NCI-H1417 treated with DMSO at 0.1 percent for 48 hours (cell line): ENCODE data around the gene APH1B.

ENCODE experiments used
- DNase-seq: peaks from one replicate; lab custom pipeline; 2025; lab: John Stamatoyannopoulos, UW

APH1B gene

DNA sequence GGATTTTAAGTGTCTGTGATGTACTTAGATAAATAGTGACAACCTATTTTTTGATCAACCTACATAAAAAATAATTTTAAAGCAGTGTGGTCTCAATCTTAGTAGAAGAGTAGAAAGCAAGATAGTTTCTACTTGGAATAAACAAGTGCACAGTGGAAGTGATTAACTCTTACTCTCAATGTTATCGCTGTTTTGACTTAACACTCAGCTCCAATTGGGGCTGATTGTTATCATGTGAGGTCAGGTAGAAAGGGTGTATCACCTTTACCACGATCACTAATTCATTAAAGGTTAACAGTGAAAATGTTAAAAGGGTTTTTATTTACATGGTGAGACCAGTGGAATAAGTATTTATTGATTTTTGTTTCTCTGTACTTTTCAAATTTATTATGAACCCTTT is 22.4 kb upstream of the APH1B start:
- DNase-seq = no peak

DNA sequence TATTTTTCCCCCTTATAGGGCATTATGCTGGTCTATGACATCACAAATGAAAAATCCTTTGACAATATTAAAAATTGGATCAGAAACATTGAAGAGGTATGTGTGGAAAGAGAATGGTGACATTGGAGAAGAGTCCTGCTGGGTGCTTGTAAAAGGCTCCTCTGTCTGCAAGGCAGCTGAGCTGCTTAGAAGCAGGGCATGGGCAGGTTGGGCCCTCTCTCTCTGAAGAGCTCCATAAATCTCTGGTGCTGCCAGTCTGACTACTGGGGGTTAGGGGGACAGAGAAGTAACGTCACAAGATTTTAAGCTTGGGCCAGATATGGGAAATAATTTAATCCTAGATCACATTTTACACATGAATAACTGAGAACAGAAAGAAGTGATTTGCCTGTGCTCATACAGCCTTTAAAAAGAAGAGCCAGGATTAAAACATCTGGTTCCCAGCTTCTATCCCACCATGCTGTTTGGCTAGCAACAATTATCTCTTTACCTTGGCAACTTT is 21.9 kb upstream of the APH1B start:
- DNase-seq = no peak

DNA sequence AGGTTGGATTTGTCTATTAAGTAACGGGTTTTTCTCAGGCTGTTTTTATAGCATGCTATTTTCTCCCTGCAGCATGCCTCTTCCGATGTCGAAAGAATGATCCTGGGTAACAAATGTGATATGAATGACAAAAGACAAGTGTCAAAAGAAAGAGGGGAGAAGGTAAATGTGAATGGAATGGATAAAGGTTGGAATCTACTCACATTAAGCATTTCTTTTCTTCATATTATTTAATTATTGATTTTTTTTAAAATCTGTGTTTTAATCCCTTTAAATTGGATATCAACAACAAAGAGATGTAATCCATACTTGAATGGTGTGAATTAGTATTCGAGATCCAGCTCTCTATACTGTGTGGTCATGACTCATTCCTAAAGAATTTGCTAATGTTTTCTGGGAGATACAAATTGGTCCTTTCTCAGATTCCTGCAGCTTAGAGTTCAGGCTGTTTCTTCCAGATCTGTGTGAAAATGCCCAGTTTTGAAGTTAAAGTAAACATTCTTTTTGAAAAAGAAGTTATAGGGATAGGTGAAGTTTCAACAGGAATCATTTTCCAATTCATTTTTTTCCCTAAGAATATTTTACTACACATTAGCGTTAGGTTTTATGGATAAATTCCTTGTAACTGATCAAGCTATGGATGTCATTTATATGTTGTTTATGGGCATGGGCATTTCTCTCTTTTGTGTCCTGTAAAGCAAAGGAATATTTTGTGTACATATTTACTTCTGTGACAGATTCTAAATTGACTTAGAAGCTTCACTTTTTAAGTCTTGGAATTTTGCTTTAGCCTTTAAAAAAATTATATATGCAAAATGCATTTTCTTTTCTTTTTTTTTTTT is 20.8 kb upstream of the APH1B start:
- no peak for DNase-seq

DNA sequence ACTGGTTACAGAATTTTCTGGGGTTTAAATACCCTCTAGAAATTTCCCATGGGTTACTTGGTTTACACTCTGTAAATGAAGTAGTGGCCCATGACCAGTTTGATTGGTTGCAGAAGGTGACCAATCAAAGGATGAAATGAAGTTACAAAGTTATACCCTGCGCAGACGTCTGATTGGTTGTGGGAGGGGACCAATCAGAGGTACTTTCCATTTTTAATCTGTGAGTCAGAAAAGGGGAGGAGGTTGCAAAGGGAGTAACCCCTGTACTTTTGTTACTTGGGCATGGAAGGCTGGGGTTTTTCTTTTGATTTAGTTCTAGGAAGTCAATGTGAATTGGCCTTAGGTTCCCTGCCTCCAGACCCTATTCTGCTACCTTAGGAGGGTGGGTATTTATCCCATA is 18.7 kb upstream of the APH1B start:
- DNase-seq = no peak

DNA sequence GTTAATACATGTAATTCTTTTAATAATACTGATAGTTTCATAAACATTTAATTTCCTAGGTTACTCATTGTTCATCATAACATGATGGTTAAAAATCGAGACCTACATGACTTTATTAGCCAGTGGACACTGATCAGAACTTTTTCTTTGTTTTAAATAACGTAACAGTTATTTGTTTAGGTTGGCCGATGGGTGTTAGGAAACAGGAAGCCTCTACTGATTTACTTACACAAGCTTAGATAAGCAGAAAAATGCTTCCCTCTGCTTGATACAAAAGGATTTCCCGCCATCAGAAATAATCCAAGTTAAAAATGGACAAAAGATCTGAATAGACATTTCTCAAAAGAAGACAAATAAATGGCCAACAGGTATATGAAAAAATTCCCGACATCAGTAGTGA is 16.6 kb upstream of the APH1B start:
- DNase-seq = no peak

DNA sequence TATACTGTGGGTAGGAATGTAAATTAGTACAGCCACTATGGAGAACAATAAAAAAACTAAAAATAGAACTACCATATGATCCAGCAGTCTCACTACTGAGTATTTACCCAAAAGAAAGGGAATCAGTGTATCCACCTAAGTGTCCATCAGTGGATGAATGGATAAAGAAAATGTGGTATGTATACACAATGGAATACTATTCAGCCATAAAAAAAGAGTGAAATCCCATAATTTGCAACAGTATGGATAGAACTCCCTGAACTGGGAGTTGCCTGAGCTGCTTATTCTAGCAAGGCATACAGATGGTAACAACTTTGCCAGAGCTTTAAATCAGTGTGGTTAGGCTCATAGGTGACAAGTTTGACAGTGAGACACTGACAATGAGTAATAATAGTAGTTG is 16.1 kb upstream of the APH1B start:
- no peak for DNase-seq

DNA sequence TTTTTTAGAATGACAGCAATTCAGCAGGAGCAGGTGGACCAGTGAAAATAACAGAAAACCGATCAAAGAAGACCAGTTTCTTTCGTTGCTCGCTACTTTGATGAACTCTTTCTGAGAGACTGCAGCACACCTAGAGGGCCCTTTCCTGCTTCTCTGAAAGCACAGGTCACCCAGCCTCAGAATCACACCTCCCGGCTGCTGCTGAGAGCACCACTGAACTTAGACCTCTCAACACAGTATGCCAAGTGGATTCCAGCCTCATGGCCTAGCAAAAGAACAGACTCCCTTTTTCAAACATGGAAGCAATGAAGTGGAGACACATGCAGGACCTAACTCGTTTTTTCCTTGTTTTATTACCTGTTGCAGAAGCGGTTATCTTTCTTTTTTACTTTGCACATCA is 13.9 kb upstream of the APH1B start:
- no peak for DNase-seq

DNA sequence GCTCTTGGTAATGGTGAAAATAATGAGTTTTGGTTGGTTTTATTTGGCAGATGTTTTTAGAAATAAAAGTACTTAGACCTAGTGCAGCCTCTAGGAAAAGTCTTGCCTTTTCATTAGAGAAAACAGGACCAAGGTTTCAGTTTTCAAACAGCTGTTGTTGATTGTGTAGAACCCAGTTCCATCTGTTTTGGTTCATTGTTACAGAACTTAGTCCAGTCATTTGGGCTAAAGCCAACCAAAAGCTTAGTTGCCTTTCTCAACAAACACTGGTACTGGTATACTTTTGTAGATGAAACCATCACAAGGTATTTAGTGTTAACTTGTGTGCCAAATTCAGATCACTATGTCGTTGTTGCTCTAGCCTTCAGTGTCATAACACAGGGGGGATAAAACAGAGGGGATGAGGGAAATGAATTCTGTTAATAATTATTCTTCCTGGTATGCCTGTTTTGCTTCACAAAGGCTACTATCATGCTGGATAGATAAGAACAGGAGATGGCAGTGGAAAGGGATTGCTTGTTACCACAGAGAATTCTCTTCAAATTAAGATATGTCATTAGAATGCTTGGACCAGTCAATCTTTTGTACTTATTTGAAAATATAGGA is 12.6 kb upstream of the APH1B start:
- no peak for DNase-seq

DNA sequence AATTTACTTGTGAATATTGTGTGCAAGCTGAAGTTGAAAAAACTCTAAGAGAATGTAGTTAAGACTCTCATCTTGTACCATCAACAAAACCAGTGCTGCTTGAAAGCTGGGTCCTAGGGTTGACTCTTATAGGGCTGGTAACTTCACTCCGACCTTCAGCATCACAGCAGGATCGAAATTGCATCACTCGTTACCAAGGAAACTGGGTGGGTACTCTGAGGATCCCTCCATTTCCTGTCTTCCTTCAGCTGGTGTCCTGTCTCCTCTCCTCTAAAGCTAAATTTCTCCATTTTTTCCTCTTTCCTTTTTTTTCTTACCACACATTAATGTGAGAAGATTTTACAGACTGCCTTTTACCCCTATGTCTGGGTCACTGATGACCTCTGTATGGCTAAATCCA is 3.0 kb upstream of the APH1B start:
- DNase-seq = no peak

DNA sequence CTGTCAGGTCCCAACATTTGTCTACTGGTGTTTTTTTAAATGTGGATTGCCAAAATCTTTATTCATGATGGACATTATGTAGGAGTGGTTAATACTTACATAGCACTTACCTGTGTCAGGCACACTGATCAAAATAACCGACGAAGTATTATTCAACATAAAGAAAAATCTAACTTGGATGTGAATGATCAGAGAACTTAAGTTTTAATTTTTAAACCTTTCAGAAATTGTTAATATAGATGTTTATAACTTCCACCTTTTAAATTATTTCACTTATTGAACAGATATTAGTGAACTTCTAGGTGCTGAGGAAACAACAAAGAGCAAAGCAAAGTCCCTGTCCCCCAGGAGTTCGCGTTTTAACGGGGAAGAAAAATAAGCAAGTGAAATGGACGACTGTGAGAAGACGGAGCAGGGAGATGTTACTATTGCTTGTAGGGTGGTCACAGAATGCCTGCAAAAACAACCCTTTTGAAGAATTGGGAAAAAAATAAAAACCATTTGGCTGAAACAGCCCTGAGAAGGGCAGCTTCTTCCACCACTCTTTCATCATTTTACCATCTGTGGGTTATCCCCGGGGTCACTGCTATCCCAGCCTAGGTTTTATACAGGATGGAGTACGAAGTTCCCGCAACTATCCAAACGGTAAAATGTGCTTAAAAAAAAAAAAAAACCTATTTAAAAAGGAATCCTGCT is 915 bp upstream of the APH1B start:
- DNase-seq = no peak

DNA sequence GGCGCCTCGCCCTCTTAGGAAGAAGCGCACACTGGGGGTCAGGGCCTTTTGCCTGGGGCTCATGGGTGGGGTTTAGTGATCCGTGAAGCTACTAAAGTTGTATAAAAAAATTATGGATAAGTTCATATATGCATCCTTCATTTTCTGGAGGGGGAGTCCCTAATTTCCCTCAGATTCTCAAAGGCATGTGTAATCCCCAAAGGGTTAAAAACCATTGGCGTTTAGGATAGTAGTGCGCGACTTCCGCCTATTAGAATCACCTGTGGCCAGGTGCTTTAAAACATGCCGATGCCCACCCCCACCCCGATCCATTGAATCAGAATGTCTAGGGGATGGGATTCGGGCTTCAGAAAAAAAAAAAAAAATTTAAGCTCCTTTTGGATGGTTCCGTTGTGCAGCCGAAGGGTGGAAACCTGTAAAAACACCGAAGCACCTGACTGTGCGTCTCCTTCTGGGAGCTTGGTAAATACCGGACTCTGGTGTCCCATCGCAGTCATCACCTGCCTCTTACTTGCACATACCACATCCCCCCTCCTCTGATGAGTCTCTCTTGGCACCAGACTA is 570 bp downstream of the APH1B start:
- no peak for DNase-seq

DNA sequence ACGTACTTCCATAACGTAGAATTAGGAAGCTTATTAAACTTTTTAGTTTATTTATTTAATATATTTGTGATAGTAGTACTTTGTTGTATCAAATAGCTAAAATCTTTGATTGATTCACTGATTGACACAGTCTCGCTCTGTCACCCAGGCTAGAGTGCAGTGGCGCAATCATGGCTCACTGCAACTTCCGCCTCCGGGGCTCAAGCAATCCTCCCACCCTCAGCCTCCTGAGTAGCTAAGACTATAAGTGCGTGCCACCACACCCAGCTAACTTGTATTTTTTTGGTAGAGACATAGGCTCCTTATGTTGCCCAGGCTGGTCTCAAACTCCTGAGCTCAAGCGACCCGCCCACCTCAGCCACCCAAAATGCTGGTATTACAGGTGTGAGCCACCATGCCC is 5.7 kb downstream of the APH1B start:
- no peak for DNase-seq

DNA sequence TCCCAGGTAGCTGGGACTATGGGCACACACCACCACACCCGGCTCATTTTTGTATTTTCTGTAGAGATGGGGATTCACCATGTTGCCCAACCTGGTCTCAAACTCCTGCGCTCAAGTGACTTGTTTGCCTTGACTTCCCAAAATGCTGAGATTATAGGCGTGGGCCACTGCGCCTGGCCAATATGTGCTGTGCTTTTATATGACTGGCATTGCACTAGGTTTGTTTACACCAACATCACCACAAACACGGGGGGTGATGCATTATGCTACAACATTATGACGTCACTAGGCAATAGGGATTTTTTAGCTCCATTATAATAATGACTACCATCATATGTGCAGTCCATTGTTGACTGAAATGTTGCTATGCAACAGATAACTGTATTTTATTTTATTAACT is 6.9 kb downstream of the APH1B start:
- no peak for DNase-seq

DNA sequence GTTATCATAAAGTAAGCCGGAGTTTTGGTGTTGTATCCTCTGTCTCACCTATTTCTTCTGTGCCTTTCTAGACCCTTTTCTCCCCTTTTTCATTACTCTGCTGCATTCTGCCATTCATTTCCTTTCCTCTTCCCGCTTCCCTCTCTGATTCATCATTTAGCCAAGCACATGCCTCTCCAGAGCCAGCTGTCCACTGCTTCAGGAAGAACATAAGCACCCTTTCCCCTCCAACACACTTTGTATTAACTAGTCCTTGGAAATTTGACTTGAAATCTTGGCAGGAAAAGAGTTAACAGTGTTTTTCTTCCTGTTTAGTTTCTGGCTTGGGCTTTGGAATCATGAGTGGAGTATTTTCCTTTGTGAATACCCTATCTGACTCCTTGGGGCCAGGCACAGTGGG is 9.7 kb downstream of the APH1B start:
- no peak for DNase-seq

DNA sequence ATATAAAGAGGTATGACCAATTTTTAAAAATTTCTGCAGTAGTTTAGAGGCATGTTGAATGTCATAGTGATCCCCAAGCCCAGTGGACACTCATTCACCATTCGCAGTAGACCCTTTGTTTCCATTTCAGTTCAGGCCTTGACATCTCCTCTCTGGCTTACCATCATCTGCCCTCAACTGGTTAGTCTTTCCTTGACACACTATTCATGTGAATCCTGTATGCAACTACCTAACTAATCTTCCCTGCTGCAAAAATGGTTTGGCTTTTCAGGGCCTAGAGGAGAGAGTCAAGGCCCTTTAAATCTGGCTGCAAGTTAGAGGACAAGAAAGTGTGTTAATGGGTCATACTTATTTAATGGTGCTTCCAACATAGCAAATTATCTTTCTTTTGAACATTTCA is 10.9 kb downstream of the APH1B start:
- DNase-seq = no peak

DNA sequence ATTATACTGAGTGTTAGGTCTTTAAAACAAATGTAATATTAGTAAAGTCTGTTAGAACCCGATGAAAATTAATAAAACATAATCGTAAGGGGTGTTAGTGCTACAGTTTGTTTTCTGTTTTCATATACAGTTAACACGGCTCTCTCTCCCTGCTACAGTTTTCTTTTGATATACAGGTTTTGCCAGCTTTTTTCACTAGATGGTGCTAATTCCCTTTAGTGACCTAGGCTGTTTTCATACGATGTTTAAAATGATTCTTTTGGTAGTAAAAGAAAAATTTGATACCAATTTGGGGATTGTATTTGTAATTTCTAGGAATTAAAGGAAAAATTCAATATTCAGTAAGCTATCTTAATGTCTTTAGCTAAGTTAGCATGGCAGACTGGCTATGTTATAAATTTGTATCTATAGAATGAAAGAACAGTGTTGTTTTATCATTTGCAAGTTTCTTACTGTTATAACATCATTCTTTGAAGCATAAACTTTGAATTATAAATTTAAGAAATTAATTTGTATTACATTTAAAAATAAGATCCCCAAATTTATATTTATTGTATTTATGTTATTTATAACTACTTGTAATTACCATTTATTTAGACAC is 11.5 kb downstream of the APH1B start:
- DNase-seq = peak; percentile 18

DNA sequence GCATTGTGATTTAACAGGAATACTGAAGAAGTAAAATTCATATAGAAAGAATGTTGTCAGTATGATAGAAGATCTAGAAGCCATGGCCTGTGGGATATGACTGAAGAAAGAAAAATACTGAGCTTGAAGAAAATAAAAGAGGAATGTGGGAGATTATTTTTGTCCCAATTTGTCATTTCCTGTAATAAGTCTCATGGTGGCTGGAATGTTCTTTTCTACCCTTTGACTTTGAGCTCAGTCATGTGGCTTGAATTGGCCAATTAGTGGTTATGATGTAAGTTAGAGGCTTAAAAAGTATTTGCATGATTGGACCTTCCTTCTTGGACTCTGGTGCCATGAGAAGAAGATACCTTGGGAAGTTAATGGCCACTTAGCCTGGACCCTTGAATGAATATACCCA is 14.1 kb downstream of the APH1B start:
- DNase-seq = no peak

DNA sequence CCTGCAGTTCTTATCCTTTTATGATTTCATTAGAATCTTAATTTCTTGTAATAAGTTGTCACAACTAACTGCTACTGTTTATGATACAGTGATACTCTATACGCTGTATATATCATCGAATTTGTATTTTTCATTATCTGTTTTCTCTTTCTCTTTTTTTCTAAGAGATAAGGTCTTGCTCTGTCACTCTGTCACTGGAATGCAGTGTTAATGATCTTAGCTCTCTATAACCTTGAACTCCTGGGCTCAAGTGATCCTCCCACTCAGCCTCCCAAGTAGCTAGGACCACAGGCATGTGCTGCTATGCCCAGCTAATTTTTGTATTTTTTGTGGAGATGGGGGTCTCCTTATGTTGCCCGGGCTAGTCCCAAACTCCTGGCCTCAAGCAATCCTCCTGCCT is 14.8 kb downstream of the APH1B start:
- no peak for DNase-seq

DNA sequence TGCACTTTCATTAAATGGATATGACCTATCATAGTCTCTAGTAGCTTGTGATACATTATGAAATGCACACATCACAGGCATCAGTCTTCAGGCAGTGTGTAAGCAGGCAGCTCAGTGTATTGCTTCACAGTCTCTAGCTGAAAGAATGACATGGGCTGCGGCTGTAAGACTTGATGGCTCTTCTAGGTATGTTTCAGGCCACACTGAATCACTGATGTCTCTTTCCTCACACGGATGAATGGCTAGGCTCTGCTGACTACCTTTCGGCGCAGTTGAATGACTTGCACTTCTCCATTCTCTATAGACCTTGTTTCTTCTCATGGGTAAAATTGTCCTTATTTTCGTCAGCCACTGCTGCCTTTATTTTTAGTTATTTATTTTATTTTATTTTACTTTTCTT is 15.4 kb downstream of the APH1B start:
- no peak for DNase-seq

DNA sequence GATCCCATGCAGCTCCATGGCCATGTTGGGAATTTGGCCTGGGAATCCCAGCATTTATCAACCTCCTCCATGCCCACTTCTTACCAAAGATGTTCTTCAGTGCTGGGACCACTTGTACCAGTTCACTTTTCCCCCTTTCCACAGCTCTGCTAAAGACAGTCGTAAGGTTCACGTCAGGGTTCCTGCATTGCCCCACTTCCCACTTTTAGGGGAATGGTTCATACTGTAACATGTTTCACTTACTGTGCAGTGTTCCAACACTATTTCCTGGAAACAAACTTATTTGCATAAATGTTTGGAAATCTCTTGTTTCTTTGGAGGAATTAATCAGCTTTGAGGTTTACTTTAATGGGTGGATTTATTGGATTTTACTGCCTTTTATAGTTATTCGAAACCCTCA is 17.0 kb downstream of the APH1B start:
- no peak for DNase-seq

DNA sequence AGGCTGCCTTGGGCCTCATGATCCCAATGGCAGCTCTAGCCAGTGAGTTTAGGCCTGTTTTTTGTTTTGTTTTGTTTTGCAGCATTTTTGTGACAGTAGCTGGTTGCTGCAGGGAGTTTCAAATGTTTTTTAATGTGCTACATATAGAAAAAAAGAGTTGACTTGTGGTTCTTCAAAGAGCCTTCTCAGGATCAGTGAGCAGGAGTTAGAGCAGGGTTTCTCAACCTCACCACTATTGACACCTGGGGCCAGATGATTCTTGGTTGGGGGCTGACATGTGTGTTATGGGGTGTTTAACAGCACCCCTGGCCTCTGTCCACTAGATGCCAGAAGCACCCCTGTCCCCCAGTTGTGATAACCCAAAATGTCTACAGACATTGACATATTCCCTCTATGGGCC is 17.9 kb downstream of the APH1B start:
- DNase-seq = no peak

DNA sequence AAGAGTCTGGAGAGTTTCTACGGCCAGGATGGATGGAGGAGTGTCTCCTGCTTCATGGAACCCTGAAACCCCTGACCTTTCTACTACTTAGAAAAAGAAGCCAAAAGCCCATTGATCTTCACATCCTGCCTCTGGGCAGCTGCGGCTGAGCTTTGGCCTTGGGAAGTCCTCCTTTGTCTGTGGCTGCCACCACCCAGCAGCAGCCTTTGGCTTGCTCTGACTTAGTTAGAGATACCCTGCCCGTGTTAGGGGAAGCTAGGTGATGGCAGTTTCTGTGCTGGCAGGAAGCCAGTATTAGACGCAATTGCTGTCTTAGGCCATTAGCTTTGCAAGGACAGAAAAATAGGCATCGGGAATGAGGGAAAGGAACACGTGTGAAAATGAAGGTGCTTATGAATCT is 18.8 kb downstream of the APH1B start:
- no peak for DNase-seq
